H9 (cell line): Measurements from ENCODE around the gene TBCB. TPM values are rescaled to one million over a fixed set of nuclear protein-coding genes. Genes with fewer than 3 reads are reported as not detected.
A peak's percentile ranks its signal among the peaks of the same experiment; 100 is the strongest.

ENCODE experiments used
- DNase-seq: peaks from one replicate; pipeline ENCODE4 v3.0.0-alpha.2; 2017
- H2AFZ ChIP-seq: one replicate; pipeline ENCODE4 v1.6.1; 2013; ENCODE audit warnings: mild to moderate bottlenecking, low read length, control low read depth, moderate library complexity
- H2AK5ac ChIP-seq: 2 replicates; pipeline ENCODE4 v1.6.1; 2013; ENCODE audit warnings: low read length, control low read depth, mixed read lengths; ENCODE audit not compliant: insufficient read length
- H2BK120ac ChIP-seq: one replicate; pipeline ENCODE4 v1.6.1; 2013; ENCODE audit warnings: low read depth, mild to moderate bottlenecking, low read length, control low read depth, inconsistent platforms; ENCODE audit not compliant: poor library complexity, severe bottlenecking
- H2BK12ac ChIP-seq: 2 replicates; pipeline ENCODE4 v1.6.1; 2013; ENCODE audit warnings: low read length, control low read depth, mixed read lengths, low read depth; ENCODE audit not compliant: insufficient read length
- H2BK15ac ChIP-seq: 2 replicates; pipeline ENCODE4 v1.6.1; 2013; ENCODE audit warnings: low read depth, low read length, control low read depth
- H2BK20ac ChIP-seq: one replicate; pipeline ENCODE4 v1.6.1; 2013; ENCODE audit warnings: low read depth, mild to moderate bottlenecking, low read length, control low read depth, inconsistent platforms; ENCODE audit not compliant: poor library complexity, severe bottlenecking
- H2BK5ac ChIP-seq: 2 replicates; pipeline ENCODE4 v1.6.1; 2013; ENCODE audit warnings: low read length, control low read depth, mixed read lengths; ENCODE audit not compliant: insufficient read length
- H3K14ac ChIP-seq: 2 replicates; pipeline ENCODE4 v1.6.1; 2013; ENCODE audit warnings: low read length, control low read depth; ENCODE audit not compliant: insufficient read depth
- H3K18ac ChIP-seq: 2 replicates; pipeline ENCODE4 v1.6.1; 2013; ENCODE audit warnings: low read depth, mild to moderate bottlenecking, mixed read lengths, low read length, control low read depth; ENCODE audit not compliant: insufficient read length
- H3K23ac ChIP-seq: 2 replicates; pipeline ENCODE4 v1.6.1; 2013; ENCODE audit warnings: low read length, control low read depth, mixed read lengths, low read depth; ENCODE audit not compliant: insufficient read length
- H3K23me2 ChIP-seq: 2 replicates; pipeline ENCODE4 v1.6.1; 2013; ENCODE audit warnings: low read depth, mild to moderate bottlenecking, mixed read lengths, low read length, control low read depth; ENCODE audit not compliant: insufficient read length, poor library complexity, severe bottlenecking
- H3K27ac ChIP-seq: 2 replicates; pipeline ENCODE4 v1.5.1; 2013; ENCODE audit warnings: low read length, control low read depth, mixed read lengths, low read depth; ENCODE audit not compliant: insufficient read length
- H3K27me3 ChIP-seq: 2 replicates; pipeline ENCODE4 v1.6.1; 2013; ENCODE audit warnings: low read length, control low read depth, inconsistent platforms; ENCODE audit not compliant: insufficient read depth
- H3K4ac ChIP-seq: 2 replicates; pipeline ENCODE4 v1.6.1; 2013; ENCODE audit warnings: low read depth, mild to moderate bottlenecking, control low read depth, inconsistent platforms, low read length, moderate library complexity
- H3K4me1 ChIP-seq: 2 replicates; pipeline ENCODE4 v1.6.1; 2013; ENCODE audit warnings: low read length, control low read depth, inconsistent platforms; ENCODE audit not compliant: insufficient read depth
- H3K4me2 ChIP-seq: 2 replicates; pipeline ENCODE4 v1.6.1; 2013; ENCODE audit warnings: low read length, control low read depth, mixed read lengths; ENCODE audit not compliant: insufficient read length, insufficient read depth
- H3K56ac ChIP-seq: 2 replicates; pipeline ENCODE4 v1.6.1; 2013; ENCODE audit warnings: low read depth, mild to moderate bottlenecking, mixed read lengths, low read length, control low read depth; ENCODE audit not compliant: insufficient read length
- H3K79me1 ChIP-seq: 2 replicates; pipeline ENCODE4 v1.6.1; 2013; ENCODE audit warnings: low read depth, mild to moderate bottlenecking, moderate library complexity, low read length, control low read depth, inconsistent platforms; ENCODE audit not compliant: insufficient read depth, poor library complexity, severe bottlenecking
- H3K79me2 ChIP-seq: 2 replicates; pipeline ENCODE4 v1.6.1; 2013; ENCODE audit warnings: low read length, control low read depth, inconsistent platforms; ENCODE audit not compliant: insufficient read depth
- H3K9ac ChIP-seq: 2 replicates; pipeline ENCODE4 v1.6.1; 2013; ENCODE audit warnings: low read length, control low read depth, mixed read lengths; ENCODE audit not compliant: insufficient read length; ENCODE audit errors: extremely low read depth
- H3K9me3 ChIP-seq: one replicate; pipeline ENCODE4 v1.6.1; 2013; ENCODE audit warnings: low read depth, low read length, inconsistent platforms; ENCODE audit not compliant: control insufficient read depth
- H3T11ph ChIP-seq: one replicate; pipeline ENCODE4 v1.6.1; 2013; ENCODE audit warnings: mild to moderate bottlenecking, low read length, control low read depth, inconsistent platforms
- H4K20me1 ChIP-seq: one replicate; pipeline ENCODE4 v1.6.1; 2013; ENCODE audit not compliant: control insufficient read depth, insufficient read length, insufficient read depth
- H4K5ac ChIP-seq: 2 replicates; pipeline ENCODE4 v1.6.1; 2013; ENCODE audit warnings: low read depth, mild to moderate bottlenecking, mixed read lengths, low read length, control low read depth; ENCODE audit not compliant: insufficient read length
- H4K8ac ChIP-seq: replicated peaks from 2 replicates; pipeline ENCODE4 v1.6.1; 2013; ENCODE audit warnings: low read length, control low read depth, mixed read lengths, low read depth; ENCODE audit not compliant: insufficient read length
- H4K91ac ChIP-seq: 2 replicates; pipeline ENCODE4 v1.6.1; 2013; ENCODE audit warnings: low read depth, mild to moderate bottlenecking, moderate library complexity, mixed read lengths, low read length, control low read depth; ENCODE audit not compliant: insufficient read length
- H3K27ac Mint-ChIP-seq, 3 experiments: 2 replicates in 2 of 3; 3 replicates in 1 of 3; pipeline ENCODE4 v1.8.0; 2020 to 2021; ENCODE audit warnings: mixed read lengths in 3 of 3, mild to moderate bottlenecking in 1 of 3, moderate library complexity in 1 of 3
- H3K27me3 Mint-ChIP-seq: 2 replicates; pipeline ENCODE4 v1.8.0; 2021; ENCODE audit warnings: low read depth, mild to moderate bottlenecking, moderate library complexity, mixed read lengths
- H3K36me3 Mint-ChIP-seq, 3 experiments: 2 replicates in 2 of 3; 3 replicates in 1 of 3; pipeline ENCODE4 v1.8.0; 2020 to 2021; ENCODE audit warnings: low read depth in 3 of 3, mixed read lengths in 3 of 3; ENCODE audit not compliant: insufficient read depth in 1 of 3
- H3K4me1 Mint-ChIP-seq, 2 experiments: 2 replicates each; pipeline ENCODE4 v1.8.0; 2020; ENCODE audit warnings: mixed read lengths in 2 of 2
- H3K4me3 Mint-ChIP-seq, 2 experiments: 2 replicates in 1 of 2; 3 replicates in 1 of 2; pipeline ENCODE4 v1.8.0; 2020 to 2021; ENCODE audit warnings: mild to moderate bottlenecking in 2 of 2, mixed read lengths in 2 of 2, moderate library complexity in 1 of 2
- H3K9me3 Mint-ChIP-seq, 2 experiments: 2 replicates in 1 of 2; 3 replicates in 1 of 2; pipeline ENCODE4 v1.8.0; 2020; ENCODE audit warnings: mild to moderate bottlenecking in 2 of 2, mixed read lengths in 2 of 2, moderate library complexity in 1 of 2
- CTCF ChIP-seq: fragments of 200-600 bp; sonication (generic); conservative IDR thresholded peaks from 3 replicates; pipeline ENCODE4 v1.8.0; 2021; ENCODE audit warnings: antibody characterized with exemption, mild to moderate bottlenecking
- WGBS: extraction: QIAGEN DNeasy Blood & Tissue Kit; methylation state at CpG from one replicate; pipeline ENCODE4 v1.1.7; 2013; ENCODE audit warnings: missing lambda C conversion rate, low lambda C conversion rate, mixed read lengths; ENCODE audit not compliant: insufficient read length; ENCODE audit errors: extremely low coverage; 5-methylcytosine and 5-hydroxymethylcytosine counted together
- total RNA-seq: library from RNA; stranded (reverse); gene quantifications from 2 replicates; pipeline ENCODE4 v1.2.1, GENCODE V29; 2021

Gene TBCB
- total RNA-seq, 1 experiment from 2014 or later: 216 TPM

GRCh38 chr19:36152352-36153091 is 37.3 kb downstream of the TBCB start, which contains the start of gene COX7A1:
TSS of gene COX7A1 (minus strand) at chr19:36152447. CDS start at chr19:36152407, 40 bp downstream.
- peak within 1 kb of the TSS in 2 of 3 experiments; percentile 66 to 86; a peak in 3 of 7 replicates for H3K27ac Mint-ChIP-seq
- Histone ChIP-seq H3K4me2 (no peak within 1 kb of the TSS), H3K9ac (no peak within 1 kb of the TSS), H2BK12ac (no peak within 1 kb of the TSS), H2BK5ac (no peak within 1 kb of the TSS), H4K5ac (no peak within 1 kb of the TSS), H2BK120ac (no peak within 1 kb of the TSS), H4K91ac (no peak within 1 kb of the TSS), H2AFZ (no peak within 1 kb of the TSS), H3K27me3 (no peaks in the 10 kb centered on the region), H3K9me3 (no peaks in the 10 kb centered on the region), H3K56ac (no peak within 1 kb of the TSS), H2BK15ac (no peak within 1 kb of the TSS), H3K23ac (no peak within 1 kb of the TSS), H3K23me2 (no peaks in the 10 kb centered on the region), H3K27ac (no peak within 1 kb of the TSS), H3T11ph (no peak within 1 kb of the TSS), H4K8ac (no peak within 1 kb of the TSS), H3K79me2 (no peaks in the 10 kb centered on the region), H4K20me1 (no peaks in the 10 kb centered on the region), H3K4me1 (no peaks in the 10 kb centered on the region), H2BK20ac (no peak within 1 kb of the TSS), H3K18ac (no peak within 1 kb of the TSS), H3K4ac (no peak within 1 kb of the TSS), H3K14ac (no peak within 1 kb of the TSS), H2AK5ac (no peak within 1 kb of the TSS), H3K79me1 (no peaks in the 10 kb centered on the region)
- peaks cover 30 to 58% (median 51%) of the 10 kb centered on the region in 3 experiments; a peak in 6 of 7 replicates for H3K36me3 Mint-ChIP-seq
- DNase-seq: no peak
- no peaks in the 10 kb centered on the region for H3K27me3 Mint-ChIP-seq
- no peak for TF ChIP-seq CTCF
- no peak within 1 kb of the TSS for H3K4me3 Mint-ChIP-seq
- H3K4me1 Mint-ChIP-seq: peaks cover 24% of the 10 kb centered on the region in 2 experiments
- no peaks in the 10 kb centered on the region; a peak in 1 of 5 replicates for H3K9me3 Mint-ChIP-seq
- no CpG with 5 or more reads among the region's 40 CpGs for WGBS
